ENCODE measurements around the gene ACTG1. TPM values are rescaled to one million over a fixed set of nuclear protein-coding genes. Genes with fewer than 3 reads are reported as not detected.

Gene ACTG1
- total RNA-seq, 2 donors from 2014 or later: 4,489 to 4,790 TPM

DNA sequence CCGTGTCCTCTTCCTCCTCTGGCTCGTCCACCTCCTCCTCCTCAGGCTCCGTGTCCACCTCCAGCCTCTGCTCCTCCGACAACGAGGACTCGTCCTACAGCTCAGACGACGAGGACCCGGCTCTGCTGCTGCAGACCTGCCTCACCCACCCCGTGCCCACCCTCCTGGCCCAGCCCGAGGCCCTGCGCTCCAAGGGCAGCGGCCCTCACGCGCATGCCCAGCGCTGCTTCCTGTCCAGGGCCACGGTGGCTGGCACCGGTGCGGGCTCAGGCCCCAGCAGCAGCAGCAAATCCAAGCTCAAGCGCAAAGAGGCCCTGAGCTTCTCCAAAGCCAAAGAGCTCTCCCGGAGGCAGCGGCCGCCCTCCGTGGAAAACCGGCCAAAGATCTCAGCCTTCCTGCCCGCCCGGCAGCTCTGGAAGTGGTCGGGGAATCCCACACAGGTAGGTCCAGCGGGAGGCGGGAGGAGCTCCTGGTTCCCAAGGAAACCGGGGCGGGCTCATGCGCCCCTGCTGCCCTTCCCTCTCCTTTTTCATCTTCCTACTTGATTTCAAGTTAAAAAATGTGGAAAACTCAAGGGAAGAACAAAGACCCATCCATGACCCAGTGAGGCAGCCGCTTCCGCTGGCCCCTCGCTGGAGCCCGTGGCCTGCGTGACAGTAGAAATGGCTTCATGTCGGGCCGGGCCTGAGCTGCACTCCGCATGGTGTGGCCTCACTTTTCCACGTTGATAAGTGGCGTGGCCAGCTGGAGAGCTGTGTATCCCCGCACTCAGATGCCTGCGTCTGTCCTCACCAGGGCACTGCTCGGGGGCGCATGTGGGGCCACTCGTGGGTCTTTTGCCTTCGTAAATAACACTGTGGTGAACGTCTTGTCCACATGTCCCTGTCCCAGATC lies 50.7 kb downstream of the ACTG1 start:
- no peaks in the 10 kb centered on the region for H3K27me3 ChIP-seq
- H3K27ac ChIP-seq: no peak overlapping the region
- H3K36me3 ChIP-seq: no peaks in the 10 kb centered on the region
- no peak overlapping the region for H3K9ac ChIP-seq (ENCODE audit: low read depth in 2 of 2, low read length in 2 of 2)
- intact Hi-C loops (cut with DNase I): no loop called here
- H3K4me3 ChIP-seq: no peak overlapping the region
- no peak for DNase-seq
- no peaks in the 10 kb centered on the region for H3K4me1 ChIP-seq
- no peaks in the 10 kb centered on the region for H3K9me3 ChIP-seq
- TF ChIP-seq, protein P1, sequence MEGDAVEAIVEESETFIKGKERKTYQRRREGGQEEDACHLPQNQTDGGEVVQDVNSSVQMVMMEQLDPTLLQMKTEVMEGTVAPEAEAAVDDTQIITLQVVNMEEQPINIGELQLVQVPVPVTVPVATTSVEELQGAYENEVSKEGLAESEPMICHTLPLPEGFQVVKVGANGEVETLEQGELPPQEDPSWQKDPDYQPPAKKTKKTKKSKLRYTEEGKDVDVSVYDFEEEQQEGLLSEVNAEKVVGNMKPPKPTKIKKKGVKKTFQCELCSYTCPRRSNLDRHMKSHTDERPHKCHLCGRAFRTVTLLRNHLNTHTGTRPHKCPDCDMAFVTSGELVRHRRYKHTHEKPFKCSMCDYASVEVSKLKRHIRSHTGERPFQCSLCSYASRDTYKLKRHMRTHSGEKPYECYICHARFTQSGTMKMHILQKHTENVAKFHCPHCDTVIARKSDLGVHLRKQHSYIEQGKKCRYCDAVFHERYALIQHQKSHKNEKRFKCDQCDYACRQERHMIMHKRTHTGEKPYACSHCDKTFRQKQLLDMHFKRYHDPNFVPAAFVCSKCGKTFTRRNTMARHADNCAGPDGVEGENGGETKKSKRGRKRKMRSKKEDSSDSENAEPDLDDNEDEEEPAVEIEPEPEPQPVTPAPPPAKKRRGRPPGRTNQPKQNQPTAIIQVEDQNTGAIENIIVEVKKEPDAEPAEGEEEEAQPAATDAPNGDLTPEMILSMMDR (IDR thresholded peaks at IDR 0.05): no peak

DNA sequence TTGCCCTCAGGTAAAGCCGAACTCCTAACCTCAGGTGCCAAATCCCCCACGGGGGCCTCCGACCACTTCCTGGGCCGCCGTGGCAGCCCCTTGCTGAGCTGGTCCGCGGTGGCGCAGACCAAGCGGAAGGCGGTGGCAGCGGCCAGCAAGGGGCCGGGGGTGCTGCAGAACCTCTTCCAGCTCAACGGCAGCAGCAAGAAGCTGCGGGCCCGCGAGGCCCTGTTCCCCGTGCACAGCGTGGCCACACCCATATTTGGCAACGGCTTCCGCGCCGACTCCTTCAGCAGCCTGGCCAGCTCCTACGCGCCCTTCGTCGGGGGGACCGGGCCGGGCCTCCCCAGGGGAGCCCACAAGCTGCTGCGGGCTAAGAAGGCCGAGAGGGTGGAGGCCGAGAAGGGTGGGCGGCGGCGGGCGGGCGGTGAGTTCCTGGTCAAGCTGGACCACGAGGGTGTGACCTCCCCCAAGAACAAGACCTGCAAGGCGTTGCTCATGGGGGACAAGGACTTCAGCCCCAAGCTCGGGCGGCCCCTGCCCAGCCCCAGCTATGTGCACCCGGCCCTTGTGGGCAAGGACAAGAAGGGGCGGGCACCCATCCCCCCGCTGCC lies 51.6 kb downstream of the ACTG1 start:
- H3K27me3 ChIP-seq: no peaks in the 10 kb centered on the region
- DNase-seq: no peak
- H3K4me1 ChIP-seq: no peaks in the 10 kb centered on the region
- H3K27ac ChIP-seq: no peak overlapping the region
- H3K36me3 ChIP-seq: no peaks in the 10 kb centered on the region
- no peak overlapping the region for H3K9ac ChIP-seq (ENCODE audit: low read depth in 2 of 2, low read length in 2 of 2)
- TF ChIP-seq, protein P1 (IDR thresholded peaks at IDR 0.05): no peak
- intact Hi-C loops (cut with DNase I): no loop called here
- no peaks in the 10 kb centered on the region for H3K9me3 ChIP-seq
- no peak overlapping the region for H3K4me3 ChIP-seq

Other genes starting within 250 kb of the ACTG1 start
- gene SLC38A10, start 217.5 kb downstream of the ACTG1 start, total RNA-seq: 100 to 1,000 TPM in 1 of 2 donors, 10 to 100 TPM in 1; 67.5 to 139 TPM
- 10 to 100 TPM; 12.5 to 26.3 TPM for gene BAHCC1, start 117.3 kb downstream of the ACTG1 start, total RNA-seq
- 1 to 10 TPM; 1.0 to 2.2 TPM for gene FSCN2, start 15.6 kb upstream of the ACTG1 start, total RNA-seq
- 10 to 100 TPM; 16.5 to 34.3 TPM for gene FAAP100, start 39.6 kb upstream of the ACTG1 start, total RNA-seq
- gene NPLOC4, start 124.3 kb upstream of the ACTG1 start, total RNA-seq: 10 to 100 TPM; 69.8 to 74.1 TPM
- under 1 TPM; 0.25 to 0.32 TPM for gene TSPAN10, start 124.4 kb upstream of the ACTG1 start, total RNA-seq
- not detected for gene PDE6G, start 143.7 kb upstream of the ACTG1 start, total RNA-seq
- gene OXLD1, start 153.8 kb upstream of the ACTG1 start, total RNA-seq: 10 to 100 TPM; 21.7 to 42.8 TPM
- gene CCDC137, start 153.9 kb upstream of the ACTG1 start, total RNA-seq: 10 to 100 TPM; 13.7 to 41.1 TPM
- 10 to 100 TPM; 24.6 to 25.0 TPM for gene ARL16, start 171.0 kb upstream of the ACTG1 start, total RNA-seq
- 100 to 1,000 TPM in 1 of 2 donors, 10 to 100 TPM in 1; 75.2 to 131 TPM for gene HGS, start 171.2 kb upstream of the ACTG1 start, total RNA-seq
- gene MRPL12, start 190.6 kb upstream of the ACTG1 start, total RNA-seq: 100 to 1,000 TPM; 106 to 225 TPM
- gene SLC25A10, start 199.5 kb upstream of the ACTG1 start, total RNA-seq: 100 to 1,000 TPM in 1 of 2 donors, 10 to 100 TPM in 1; 46.0 to 110 TPM

Data from colonic mucosa (tissue), 4 donors.